Measurements from ENCODE around the gene COL23A1.

COL23A1 gene

DNA sequence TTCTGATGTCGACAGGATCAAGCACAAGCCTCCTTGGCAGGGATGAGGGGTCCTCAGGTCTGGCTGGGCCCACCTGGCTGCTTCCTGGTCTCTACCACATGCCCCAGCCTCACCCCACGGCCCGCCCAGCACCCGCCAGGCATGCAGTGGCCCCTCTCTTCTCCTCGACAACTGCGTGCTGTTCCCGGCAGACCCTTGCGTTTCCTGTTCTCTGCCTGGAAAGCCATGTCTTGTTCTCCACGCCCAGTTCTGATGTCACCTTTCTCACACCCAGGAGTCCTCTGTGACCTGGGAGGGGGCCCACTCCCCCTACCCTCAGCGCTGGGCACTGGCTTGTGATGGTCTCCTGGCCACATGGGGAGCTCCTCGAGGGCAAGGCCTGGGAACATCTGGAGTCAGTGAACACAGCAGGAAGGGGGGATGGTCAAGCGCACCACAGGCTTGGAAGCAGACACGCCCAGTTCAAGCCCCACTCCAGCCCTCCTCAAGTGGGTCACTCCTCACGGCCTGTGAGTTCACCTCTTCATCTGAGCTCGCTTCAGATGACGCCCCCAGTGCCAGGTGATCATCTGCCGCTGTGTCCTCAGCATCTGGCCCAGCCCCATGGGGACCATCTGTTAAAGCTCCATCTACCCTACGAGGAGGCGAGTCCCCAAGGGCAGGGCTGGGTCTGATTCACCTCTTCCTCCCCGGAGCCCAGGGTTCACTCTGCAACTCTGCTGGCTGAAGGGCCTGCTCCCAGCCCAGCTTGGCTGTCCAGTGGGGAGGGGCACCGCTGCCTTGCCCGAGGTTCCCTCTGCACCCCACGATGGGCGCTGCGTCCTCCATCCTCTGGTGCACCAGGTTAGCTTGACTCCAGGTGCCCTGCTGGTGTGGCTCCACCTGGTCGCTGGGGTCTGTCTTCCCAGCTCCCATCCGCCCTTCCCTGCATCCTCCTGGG lies 224.4 kb downstream of the COL23A1 start:
- no peak for DNase-seq (ENCODE audit: low read depth, low spot score)
- H3K4me3 ChIP-seq (ENCODE audit: low read length): no peak overlapping the region

- H3K4me3 ChIP-seq (ENCODE audit: low read length): no peak overlapping the region
- DNase-seq (ENCODE audit: low read depth, low spot score): no peak
Measured at GRCh38 chr5:178364326-178364675, 225.9 kb downstream of the COL23A1 start.

DNA sequence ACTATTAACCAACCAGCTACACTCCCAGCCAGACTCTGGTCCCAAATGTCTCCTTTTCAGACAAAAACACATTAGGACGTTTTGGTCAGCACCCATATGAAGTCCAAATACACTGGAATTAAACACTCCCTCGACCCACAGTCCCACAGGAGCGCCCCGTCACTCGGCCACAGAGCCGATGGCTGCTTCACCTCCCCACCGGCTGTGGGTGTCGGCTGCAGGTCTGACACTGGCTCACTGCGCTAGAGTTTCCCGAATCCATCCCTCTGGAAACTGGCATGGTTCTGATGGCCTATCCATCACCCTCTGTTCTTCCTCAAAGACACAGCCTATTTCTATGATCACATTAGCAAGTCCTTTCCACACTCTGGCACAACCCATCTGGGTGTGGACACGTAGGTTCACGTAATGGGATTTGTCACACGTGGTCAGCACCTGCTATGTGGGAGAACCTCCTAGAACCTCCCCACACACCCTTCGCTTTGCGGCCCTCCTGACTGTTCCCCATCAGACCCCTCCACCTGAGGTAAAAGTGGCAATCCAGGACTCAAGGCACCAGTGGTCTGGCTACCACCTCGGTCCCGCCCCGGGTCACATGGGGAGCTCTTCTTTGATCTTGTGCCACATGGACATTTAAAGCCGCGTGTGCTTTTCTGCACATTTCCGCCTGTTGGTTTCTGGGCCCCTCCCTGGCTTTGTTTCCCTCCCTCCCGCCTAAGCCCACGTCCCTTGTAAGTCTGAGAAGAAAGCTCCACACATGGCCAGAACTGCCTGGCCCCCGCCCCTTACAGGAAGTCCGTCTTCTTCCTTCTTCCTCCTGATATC lies 226.5 kb downstream of the COL23A1 start:
- H3K4me3 ChIP-seq (ENCODE audit: low read length): no peak overlapping the region
- no peak for DNase-seq (ENCODE audit: low read depth, low spot score)

DNA sequence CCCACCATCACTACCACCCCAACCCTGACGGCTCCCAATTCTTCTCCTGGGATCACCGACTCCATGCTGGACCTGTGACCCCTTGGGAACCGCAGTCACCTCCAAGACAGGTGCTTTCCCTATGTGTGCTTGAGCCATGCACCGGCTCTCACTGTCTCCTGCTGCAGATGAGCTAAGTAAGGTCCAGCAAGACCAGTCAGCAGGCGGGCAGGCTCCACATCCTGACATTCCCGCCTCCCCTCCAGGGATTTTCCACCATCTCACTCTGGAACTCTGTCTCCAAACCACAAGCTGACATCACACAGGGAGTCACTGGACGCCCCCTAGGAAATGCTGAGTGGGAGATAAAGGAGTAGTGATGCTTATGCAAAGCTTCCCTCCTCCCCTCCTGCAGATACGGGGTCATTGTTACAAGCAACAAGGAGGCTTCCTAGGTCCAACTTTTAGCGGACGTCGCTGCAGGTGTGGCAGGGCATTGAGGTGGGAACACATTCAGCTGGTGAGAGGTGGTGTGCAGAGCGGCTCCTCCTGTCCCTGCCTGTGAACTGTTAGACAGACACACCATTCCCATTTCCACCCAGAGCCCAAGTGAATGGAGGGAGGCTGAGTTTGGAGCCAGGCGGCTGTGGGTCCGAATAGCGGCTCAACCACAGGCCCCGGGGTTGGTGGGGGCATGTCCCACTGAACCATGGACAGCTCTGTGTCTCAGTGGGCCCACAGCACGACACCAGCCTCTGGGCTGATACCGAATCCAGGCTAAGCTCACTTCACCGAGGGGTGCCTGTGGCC lies 228.3 kb downstream of the COL23A1 start:
- no peak overlapping the region for H3K4me3 ChIP-seq (ENCODE audit: low read length)
- DNase-seq (ENCODE audit: low read depth, low spot score): no peak

GRCh38 chr5:178360926-178361235 lies 229.3 kb downstream of the COL23A1 start:
- no peak for DNase-seq (ENCODE audit: low read depth, low spot score)
- no peak overlapping the region for H3K4me3 ChIP-seq (ENCODE audit: low read length)

- H3K4me3 ChIP-seq (ENCODE audit: low read length): no peak overlapping the region
- DNase-seq (ENCODE audit: low read depth, low spot score): no peak
Measured at GRCh38 chr5:178360222-178360925, 229.8 kb downstream of the COL23A1 start.

- no peak overlapping the region for H3K4me3 ChIP-seq (ENCODE audit: low read length)
- DNase-seq (ENCODE audit: low read depth, low spot score): no peak
Measured at GRCh38 chr5:178359738-178360137, 230.5 kb downstream of the COL23A1 start.

- H3K4me3 ChIP-seq (ENCODE audit: low read length): no peak overlapping the region
Measured at GRCh38 chr5:178357678-178358077, 232.5 kb downstream of the COL23A1 start.

GRCh38 chr5:178357121-178357521 lies 233.1 kb downstream of the COL23A1 start:
- DNase-seq (ENCODE audit: low read depth, low spot score): no peak
- no peak overlapping the region for H3K4me3 ChIP-seq (ENCODE audit: low read length)

More at GRCh38 chr5:178357678-178358077, 232.5 kb downstream of the COL23A1 start:
- DNase-seq (ENCODE audit: low read depth, low spot score): no peak

- DNase-seq (ENCODE audit: low read depth, low spot score): no peak
- no peak overlapping the region for H3K4me3 ChIP-seq (ENCODE audit: low read length)
Measured at GRCh38 chr5:178356431-178356872, 233.7 kb downstream of the COL23A1 start.

GRCh38 chr5:178355671-178356070 lies 234.5 kb downstream of the COL23A1 start:
- no peak overlapping the region for H3K4me3 ChIP-seq (ENCODE audit: low read length)
- DNase-seq (ENCODE audit: low read depth, low spot score): no peak

GRCh38 chr5:178353461-178353860 lies 236.7 kb downstream of the COL23A1 start:
- no peak for DNase-seq (ENCODE audit: low read depth, low spot score)
- H3K4me3 ChIP-seq (ENCODE audit: low read length): no peak overlapping the region

- no peak for DNase-seq (ENCODE audit: low read depth, low spot score)
Measured at GRCh38 chr5:178352035-178352349, 238.2 kb downstream of the COL23A1 start.

DNA sequence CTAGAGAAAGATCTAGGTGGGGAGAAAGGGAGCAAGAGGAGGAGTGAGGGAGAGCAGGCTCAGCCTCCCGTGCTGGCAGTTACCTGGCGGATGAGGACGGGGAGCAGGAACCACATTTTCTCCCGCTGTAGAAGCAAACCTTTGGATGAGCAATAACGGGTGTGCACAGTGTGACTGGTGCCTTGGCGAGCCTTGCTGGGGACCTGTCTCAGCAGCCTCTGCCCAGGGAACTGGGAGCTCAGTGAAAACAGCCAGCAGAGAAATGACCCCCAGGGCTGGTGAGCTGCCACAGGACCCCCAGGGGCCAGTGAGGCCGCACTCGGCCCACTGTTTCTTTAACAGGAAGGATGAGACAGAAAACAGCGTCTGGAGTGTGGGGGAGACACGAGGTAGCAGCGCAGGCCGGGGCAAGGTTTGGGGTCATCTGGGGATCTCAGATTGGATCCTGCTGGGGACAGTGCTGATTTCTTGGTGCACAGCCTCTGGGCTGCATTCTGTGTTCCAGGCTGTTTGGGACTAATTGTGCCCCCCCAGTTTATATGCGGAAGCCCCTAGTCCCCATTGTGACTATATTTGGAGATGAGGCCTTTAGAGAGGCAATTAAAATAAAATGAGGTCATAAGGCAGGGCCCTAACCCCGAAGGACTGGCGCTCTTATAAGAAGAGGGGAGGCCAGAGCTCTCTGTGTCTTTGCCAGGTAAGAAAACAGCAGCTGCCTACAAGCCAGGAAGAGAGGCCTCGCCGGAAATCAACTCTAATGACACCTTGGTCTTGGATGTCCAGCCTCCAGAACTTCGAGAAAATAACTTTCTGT lies 238.8 kb downstream of the COL23A1 start:
- no peak overlapping the region for H3K4me3 ChIP-seq (ENCODE audit: low read length)
- DNase-seq (ENCODE audit: low read depth, low spot score): no peak

More at GRCh38 chr5:178352035-178352349, 238.2 kb downstream of the COL23A1 start:
- H3K4me3 ChIP-seq (ENCODE audit: low read length): no peak overlapping the region

DNA sequence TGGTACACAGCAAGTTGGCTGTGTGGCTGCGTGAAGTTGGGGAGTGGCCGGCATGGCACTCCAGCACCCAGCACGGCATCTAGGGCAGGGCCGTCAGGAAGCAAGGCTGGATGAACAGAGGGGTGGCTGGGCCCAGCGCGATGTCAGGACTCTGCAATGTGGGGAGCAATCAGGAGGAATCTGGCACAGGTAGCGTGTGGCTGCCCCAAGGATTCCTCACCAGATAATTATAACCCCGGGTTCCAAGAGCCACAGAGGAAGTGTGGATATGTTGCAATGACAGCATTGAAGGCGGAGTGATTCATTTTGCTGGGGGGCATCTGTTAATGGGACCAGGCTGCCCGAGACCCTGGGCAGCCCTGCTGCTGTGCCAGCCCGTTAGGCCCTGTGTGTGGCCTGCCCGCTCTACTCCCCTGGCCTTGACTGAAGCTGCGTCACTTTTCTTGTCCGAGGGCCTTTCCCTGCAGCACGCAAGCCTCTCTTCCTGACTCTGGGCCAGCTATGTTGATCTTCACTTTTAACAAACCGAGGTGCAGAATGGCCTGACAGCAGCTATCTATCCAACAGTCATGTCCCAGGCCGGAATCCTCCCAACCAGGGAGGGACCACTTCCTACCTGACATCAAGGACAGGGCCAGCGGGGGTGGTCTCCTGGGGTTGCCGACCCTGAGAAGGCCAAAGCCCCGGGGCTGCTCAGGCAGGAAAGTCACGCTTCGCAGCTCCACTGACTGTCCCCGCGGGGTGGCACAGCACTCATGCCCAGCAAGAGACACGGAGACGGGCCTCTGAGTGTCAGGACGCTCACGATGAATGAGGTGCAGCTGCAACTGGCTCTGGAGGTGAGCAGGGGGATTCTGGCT lies 239.6 kb downstream of the COL23A1 start:
- DNase-seq (ENCODE audit: low read depth, low spot score): no peak

GRCh38 chr5:178349625-178350353 lies 240.4 kb downstream of the COL23A1 start:
- H3K4me3 ChIP-seq (ENCODE audit: low read length): no peak overlapping the region
- DNase-seq (ENCODE audit: low read depth, low spot score): no peak

More for the DNA sequence above, 239.6 kb downstream of the COL23A1 start:
- no peak overlapping the region for H3K4me3 ChIP-seq (ENCODE audit: low read length)

- no peak for DNase-seq (ENCODE audit: low read depth, low spot score)
- H3K4me3 ChIP-seq (ENCODE audit: low read length): no peak overlapping the region
Measured at GRCh38 chr5:178349075-178349511, 241.1 kb downstream of the COL23A1 start.
